K562 (cell line): Measurements from ENCODE around the gene PLEKHF1. TPM values are rescaled to one million over a fixed set of nuclear protein-coding genes. Genes with fewer than 3 reads are reported as not detected.

ENCODE experiments used
- BRF2 ChIP-seq: IDR thresholded peaks from 3 replicates; pipeline ENCODE4 v1.6.1; 2011; ENCODE audit warnings: borderline replicate concordance, mild to moderate bottlenecking; ENCODE audit not compliant: insufficient read length, insufficient read depth
- CBX8 ChIP-seq: fragments of 200-600 bp; sonication (generic); IDR thresholded peaks from 2 replicates; pipeline ENCODE4 v1.6.1; 2012; ENCODE audit warnings: borderline replicate concordance, mixed run types, low read depth, mild to moderate bottlenecking, moderate library complexity, mixed read lengths, low read length, control low read depth, inconsistent platforms; ENCODE audit not compliant: poor library complexity, severe bottlenecking; ENCODE audit errors: extremely low read depth
- CREB3 ChIP-seq: fragments of 450-650 bp; conservative IDR thresholded peaks from 2 replicates; pipeline ENCODE4 v1.6.1; 2016; ENCODE audit warnings: missing genetic modification characterization, low read depth, mild to moderate bottlenecking, missing compliant biosample characterization, moderate library complexity
- DMBX1 ChIP-seq: fragments of 250-450 bp; sonication (Bioruptor Pico); IDR thresholded peaks from 2 replicates; pipeline ENCODE4 v1.8.0; 2022; ENCODE audit warnings: inconsistent platforms, mild to moderate bottlenecking, moderate library complexity, borderline replicate concordance
- ELF1 ChIP-seq: fragments of 200-800 bp; sonication (Bioruptor generic); IDR thresholded peaks from 2 replicates; pipeline ENCODE4 v1.6.1; 2016; ENCODE audit warnings: missing genetic modification characterization, missing compliant biosample characterization
- HBP1 ChIP-seq: fragments of 450-650 bp; formaldehyde crosslinking; IDR thresholded peaks from 2 replicates; pipeline ENCODE4 v1.4.0; 2022; ENCODE audit warnings: missing genetic modification characterization
- ILK ChIP-seq: fragments of 450-650 bp; IDR thresholded peaks from 2 replicates; pipeline ENCODE4 v1.6.1; 2016; ENCODE audit warnings: missing genetic modification characterization, low read depth, mild to moderate bottlenecking, missing compliant biosample characterization, moderate library complexity, borderline replicate concordance
- KDM2B ChIP-seq: fragments of 250-450 bp; sonication (Bioruptor Pico); IDR thresholded peaks from 2 replicates; pipeline ENCODE4 v1.8.0; 2021; ENCODE audit warnings: mild to moderate bottlenecking, moderate library complexity
- MBD1 ChIP-seq: fragments of 250-450 bp; sonication (Bioruptor Pico); IDR thresholded peaks from 2 replicates; pipeline ENCODE4 v1.8.0; 2022; ENCODE audit warnings: inconsistent platforms
- SNAPC5 ChIP-seq: fragments of 250-450 bp; sonication (Bioruptor Pico); IDR thresholded peaks from 2 replicates; pipeline ENCODE4 v1.8.0; 2021; ENCODE audit warnings: moderate library complexity, mild to moderate bottlenecking, inconsistent platforms
- STAG1 ChIP-seq: sonication (generic); formaldehyde crosslinking; IDR thresholded peaks from 2 replicates; pipeline ENCODE4 v1.5.0; 2020; ENCODE audit warnings: missing genetic modification reagents, borderline replicate concordance
- TAF15 ChIP-seq: fragments of 200-400 bp; formaldehyde crosslinking; IDR thresholded peaks from 2 replicates; pipeline ENCODE4 v1.6.1; 2017; ENCODE audit warnings: mild to moderate bottlenecking, low read depth, low read length, moderate library complexity
- TFE3 ChIP-seq: fragments of 450-650 bp; formaldehyde crosslinking; IDR thresholded peaks from 2 replicates; pipeline ENCODE4 v1.4.0; 2020; ENCODE audit warnings: mild to moderate bottlenecking, mixed read lengths
- VEZF1 ChIP-seq: fragments of 200-800 bp; sonication (Bioruptor generic); IDR thresholded peaks from 2 replicates; pipeline ENCODE4 v1.6.1; 2017; ENCODE audit warnings: missing genetic modification characterization, missing compliant biosample characterization
- ZBTB9 ChIP-seq: fragments of 450-650 bp; formaldehyde crosslinking; IDR thresholded peaks from 2 replicates; pipeline ENCODE4 v1.4.0; 2020; ENCODE audit warnings: mild to moderate bottlenecking, moderate library complexity
- polyA plus RNA-seq, 8 experiments: library from polyadenylated mRNA; depleted of rRNA in 4 of 8; stranded (reverse) in 5 of 8; unstranded in 3 of 8; fragments of >200 nt; fragmentation: Nextera tagmentation in 2 of 8; fragmentation: Illumina TruSeq in 1 of 8; extraction: Ambion mirVana in 2 of 8; extraction: Trizol in 1 of 8; gene quantifications; 2 replicates each; pipeline versions ENCODE4 v1.2.1 to v1.2.3, GENCODE V29; 2011 to 2014; ENCODE audit warnings: inconsistent platforms in 1 of 8, missing spikeins in 1 of 8
- total RNA-seq, 7 experiments: library from RNA; depleted of rRNA in 6 of 7; stranded (reverse); fragments of >200 nt in 6 of 7; fragmentation: Illumina TruSeq in 2 of 7; extraction: Trizol in 2 of 7; gene quantifications; 2 replicates each; pipeline versions ENCODE4 v1.2.1 to v1.2.3, GENCODE V29; 2011 to 2021; ENCODE audit warnings: low replicate concordance in 1 of 7

PLEKHF1 gene
- total and polyA plus RNA-seq, 9 of the 15 experiments (the other 6 are each of a cell fraction or from before 2014, with no cell fraction given): 0.07 to 13.4 (median 3.9) TPM; not detected in 1

GRCh38 chr19:29664753-29665214 is 477 bp upstream of the PLEKHF1 start (continued):
- TF ChIP-seq VEZF1 (CRISPR knock-in tag): no peak
- TF ChIP-seq TFE3: no peak
- TF ChIP-seq BRF2: no peak
- no peak for TF ChIP-seq CBX8
- no peak for TF ChIP-seq ELF1 (tag)
- no peak for TF ChIP-seq SNAPC5 (CRISPR knock-in tag)
- no peak for TF ChIP-seq ZBTB9 (CRISPR knock-in tag)
- no peak for TF ChIP-seq HBP1 (CRISPR knock-in tag)
- no peak for TF ChIP-seq CREB3 (tag)
- TF ChIP-seq MBD1 (CRISPR knock-in tag): no peak
- no peak for TF ChIP-seq STAG1 (CRISPR knock-in tag)
- no peak for TF ChIP-seq TAF15
- no peak for TF ChIP-seq ILK (tag)
- TF ChIP-seq KDM2B (CRISPR knock-in tag): no peak
- TF ChIP-seq DMBX1 (CRISPR knock-in tag): 0 out of 2 replicates have a peak, but pooled peaks have one; percentile 21
